ENCODE measurements around the gene COL11A2. TPM values are rescaled to one million over a fixed set of nuclear protein-coding genes. Genes with fewer than 3 reads are reported as not detected.

COL11A2 gene
- total and polyA plus RNA-seq, 2 of the 13 experiments (the other 11 are each of a cell fraction or from before 2014, with no cell fraction given): 0.55 TPM

DNA sequence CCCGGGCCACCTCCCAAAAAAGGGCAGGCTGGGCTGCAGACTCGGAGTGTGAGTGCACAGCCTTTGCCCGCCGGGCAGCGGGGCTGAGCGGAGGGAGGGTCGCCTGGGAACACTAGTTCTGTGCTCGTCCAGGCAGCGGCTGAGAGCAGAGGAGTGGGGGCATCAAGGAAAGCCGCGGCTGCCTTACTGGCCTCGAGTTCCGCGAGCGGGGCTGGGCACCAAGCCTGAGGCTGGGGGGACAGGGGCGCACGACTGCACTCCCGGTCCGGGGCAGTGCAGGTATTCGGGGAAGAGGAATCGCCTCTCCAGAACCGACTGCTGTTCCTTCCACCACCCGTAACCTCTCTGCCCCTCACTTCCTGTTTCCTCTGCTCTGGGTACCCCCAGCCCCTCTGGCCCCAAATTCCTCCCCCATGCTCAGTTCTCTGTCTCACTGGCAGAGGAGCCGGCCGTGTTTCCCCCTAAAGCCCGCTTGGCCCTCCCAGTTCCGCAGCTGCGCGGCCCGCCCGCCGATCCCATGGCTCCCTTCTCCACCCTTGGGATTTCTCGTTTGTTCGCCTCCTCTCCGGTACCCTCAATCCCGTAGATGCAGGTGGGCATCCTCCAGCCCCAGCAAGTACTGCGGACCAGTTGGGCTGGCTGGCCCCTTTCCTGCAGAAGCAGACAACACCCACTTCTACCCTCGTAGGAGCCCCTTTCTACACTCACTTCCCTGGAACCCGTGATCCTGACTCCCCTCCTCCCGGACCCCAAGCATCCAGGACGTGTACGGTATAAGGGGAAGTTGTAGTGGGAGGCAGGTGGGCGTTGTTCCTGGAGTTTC is 21.1 kb upstream of the COL11A2 start (continued):
- TF ChIP-seq ZNF775 (CRISPR knock-in tag; IDR thresholded peaks at IDR 0.05; ENCODE audit: borderline replicate concordance): no peak
- TF ChIP-seq, protein P1, sequence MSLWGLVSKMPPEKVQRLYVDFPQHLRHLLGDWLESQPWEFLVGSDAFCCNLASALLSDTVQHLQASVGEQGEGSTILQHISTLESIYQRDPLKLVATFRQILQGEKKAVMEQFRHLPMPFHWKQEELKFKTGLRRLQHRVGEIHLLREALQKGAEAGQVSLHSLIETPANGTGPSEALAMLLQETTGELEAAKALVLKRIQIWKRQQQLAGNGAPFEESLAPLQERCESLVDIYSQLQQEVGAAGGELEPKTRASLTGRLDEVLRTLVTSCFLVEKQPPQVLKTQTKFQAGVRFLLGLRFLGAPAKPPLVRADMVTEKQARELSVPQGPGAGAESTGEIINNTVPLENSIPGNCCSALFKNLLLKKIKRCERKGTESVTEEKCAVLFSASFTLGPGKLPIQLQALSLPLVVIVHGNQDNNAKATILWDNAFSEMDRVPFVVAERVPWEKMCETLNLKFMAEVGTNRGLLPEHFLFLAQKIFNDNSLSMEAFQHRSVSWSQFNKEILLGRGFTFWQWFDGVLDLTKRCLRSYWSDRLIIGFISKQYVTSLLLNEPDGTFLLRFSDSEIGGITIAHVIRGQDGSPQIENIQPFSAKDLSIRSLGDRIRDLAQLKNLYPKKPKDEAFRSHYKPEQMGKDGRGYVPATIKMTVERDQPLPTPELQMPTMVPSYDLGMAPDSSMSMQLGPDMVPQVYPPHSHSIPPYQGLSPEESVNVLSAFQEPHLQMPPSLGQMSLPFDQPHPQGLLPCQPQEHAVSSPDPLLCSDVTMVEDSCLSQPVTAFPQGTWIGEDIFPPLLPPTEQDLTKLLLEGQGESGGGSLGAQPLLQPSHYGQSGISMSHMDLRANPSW (CRISPR knock-in tag; IDR thresholded peaks at IDR 0.05; ENCODE audit: borderline replicate concordance): no peak
- TF ChIP-seq FOXM1 (CRISPR knock-in tag; IDR thresholded peaks at IDR 0.05): no peak
- no peak for TF ChIP-seq DNMT1 (CRISPR knock-in tag; IDR thresholded peaks at IDR 0.05)
- no peak for TF ChIP-seq SYNCRIP (IDR thresholded peaks at IDR 0.05; ENCODE audit: insufficient read depth, low read depth, low read length)
- TF ChIP-seq, protein P2, sequence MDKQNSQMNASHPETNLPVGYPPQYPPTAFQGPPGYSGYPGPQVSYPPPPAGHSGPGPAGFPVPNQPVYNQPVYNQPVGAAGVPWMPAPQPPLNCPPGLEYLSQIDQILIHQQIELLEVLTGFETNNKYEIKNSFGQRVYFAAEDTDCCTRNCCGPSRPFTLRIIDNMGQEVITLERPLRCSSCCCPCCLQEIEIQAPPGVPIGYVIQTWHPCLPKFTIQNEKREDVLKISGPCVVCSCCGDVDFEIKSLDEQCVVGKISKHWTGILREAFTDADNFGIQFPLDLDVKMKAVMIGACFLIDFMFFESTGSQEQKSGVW (CRISPR knock-in tag; IDR thresholded peaks at IDR 0.05; ENCODE audit: borderline replicate concordance): no peak
- TF ChIP-seq, protein P3, sequence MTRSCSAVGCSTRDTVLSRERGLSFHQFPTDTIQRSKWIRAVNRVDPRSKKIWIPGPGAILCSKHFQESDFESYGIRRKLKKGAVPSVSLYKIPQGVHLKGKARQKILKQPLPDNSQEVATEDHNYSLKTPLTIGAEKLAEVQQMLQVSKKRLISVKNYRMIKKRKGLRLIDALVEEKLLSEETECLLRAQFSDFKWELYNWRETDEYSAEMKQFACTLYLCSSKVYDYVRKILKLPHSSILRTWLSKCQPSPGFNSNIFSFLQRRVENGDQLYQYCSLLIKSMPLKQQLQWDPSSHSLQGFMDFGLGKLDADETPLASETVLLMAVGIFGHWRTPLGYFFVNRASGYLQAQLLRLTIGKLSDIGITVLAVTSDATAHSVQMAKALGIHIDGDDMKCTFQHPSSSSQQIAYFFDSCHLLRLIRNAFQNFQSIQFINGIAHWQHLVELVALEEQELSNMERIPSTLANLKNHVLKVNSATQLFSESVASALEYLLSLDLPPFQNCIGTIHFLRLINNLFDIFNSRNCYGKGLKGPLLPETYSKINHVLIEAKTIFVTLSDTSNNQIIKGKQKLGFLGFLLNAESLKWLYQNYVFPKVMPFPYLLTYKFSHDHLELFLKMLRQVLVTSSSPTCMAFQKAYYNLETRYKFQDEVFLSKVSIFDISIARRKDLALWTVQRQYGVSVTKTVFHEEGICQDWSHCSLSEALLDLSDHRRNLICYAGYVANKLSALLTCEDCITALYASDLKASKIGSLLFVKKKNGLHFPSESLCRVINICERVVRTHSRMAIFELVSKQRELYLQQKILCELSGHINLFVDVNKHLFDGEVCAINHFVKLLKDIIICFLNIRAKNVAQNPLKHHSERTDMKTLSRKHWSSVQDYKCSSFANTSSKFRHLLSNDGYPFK (CRISPR knock-in tag; IDR thresholded peaks at IDR 0.05; ENCODE audit: borderline replicate concordance): no peak
- no peak; the same call in 1 of the 2 replicates for TF ChIP-seq ZNF598 (CRISPR knock-in tag; IDR thresholded peaks at IDR 0.05; ENCODE audit: borderline replicate concordance)
- TF ChIP-seq ZNF615 (CRISPR knock-in tag; IDR thresholded peaks at IDR 0.05; ENCODE audit: borderline replicate concordance): no peak
- TF ChIP-seq, protein P4, sequence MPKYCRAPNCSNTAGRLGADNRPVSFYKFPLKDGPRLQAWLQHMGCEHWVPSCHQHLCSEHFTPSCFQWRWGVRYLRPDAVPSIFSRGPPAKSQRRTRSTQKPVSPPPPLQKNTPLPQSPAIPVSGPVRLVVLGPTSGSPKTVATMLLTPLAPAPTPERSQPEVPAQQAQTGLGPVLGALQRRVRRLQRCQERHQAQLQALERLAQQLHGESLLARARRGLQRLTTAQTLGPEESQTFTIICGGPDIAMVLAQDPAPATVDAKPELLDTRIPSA (CRISPR knock-in tag; IDR thresholded peaks at IDR 0.05; ENCODE audit: borderline replicate concordance): no peak
- TF ChIP-seq, protein P5, sequence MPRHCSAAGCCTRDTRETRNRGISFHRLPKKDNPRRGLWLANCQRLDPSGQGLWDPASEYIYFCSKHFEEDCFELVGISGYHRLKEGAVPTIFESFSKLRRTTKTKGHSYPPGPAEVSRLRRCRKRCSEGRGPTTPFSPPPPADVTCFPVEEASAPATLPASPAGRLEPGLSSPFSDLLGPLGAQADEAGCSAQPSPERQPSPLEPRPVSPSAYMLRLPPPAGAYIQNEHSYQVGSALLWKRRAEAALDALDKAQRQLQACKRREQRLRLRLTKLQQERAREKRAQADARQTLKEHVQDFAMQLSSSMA (CRISPR knock-in tag; IDR thresholded peaks at IDR 0.05): no peak
- no peak for TF ChIP-seq ELF4 (CRISPR knock-in tag; IDR thresholded peaks at IDR 0.05; ENCODE audit: borderline replicate concordance)
- TF ChIP-seq NR3C1 (CRISPR knock-in tag; IDR thresholded peaks at IDR 0.05): no peak
- no peak for TF ChIP-seq NKX3-1 (CRISPR knock-in tag; IDR thresholded peaks at IDR 0.05)
- TF ChIP-seq, protein P6, sequence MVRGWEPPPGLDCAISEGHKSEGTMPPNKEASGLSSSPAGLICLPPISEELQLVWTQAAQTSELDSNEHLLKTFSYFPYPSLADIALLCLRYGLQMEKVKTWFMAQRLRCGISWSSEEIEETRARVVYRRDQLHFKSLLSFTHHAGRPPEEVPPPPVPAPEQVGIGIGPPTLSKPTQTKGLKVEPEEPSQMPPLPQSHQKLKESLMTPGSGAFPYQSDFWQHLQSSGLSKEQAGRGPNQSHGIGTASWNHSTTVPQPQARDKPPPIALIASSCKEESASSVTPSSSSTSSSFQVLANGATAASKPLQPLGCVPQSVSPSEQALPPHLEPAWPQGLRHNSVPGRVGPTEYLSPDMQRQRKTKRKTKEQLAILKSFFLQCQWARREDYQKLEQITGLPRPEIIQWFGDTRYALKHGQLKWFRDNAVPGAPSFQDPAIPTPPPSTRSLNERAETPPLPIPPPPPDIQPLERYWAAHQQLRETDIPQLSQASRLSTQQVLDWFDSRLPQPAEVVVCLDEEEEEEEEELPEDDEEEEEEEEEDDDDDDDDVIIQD (CRISPR knock-in tag; IDR thresholded peaks at IDR 0.05; ENCODE audit: low read depth): no peak
- TF ChIP-seq ZNF124 (CRISPR knock-in tag; IDR thresholded peaks at IDR 0.05): no peak
- no peak for TF ChIP-seq ATRX (CRISPR knock-in tag; IDR thresholded peaks at IDR 0.05; ENCODE audit: borderline replicate concordance)
- TF ChIP-seq SALL2 (CRISPR knock-in tag; IDR thresholded peaks at IDR 0.05): no peak
- TF ChIP-seq RFX3 (CRISPR knock-in tag; IDR thresholded peaks at IDR 0.05): no peak
